ENCODE results near the gene PRKAR2A. TPM values are rescaled to one million over a fixed set of nuclear protein-coding genes. Genes with fewer than 3 reads are reported as not detected.
"Not testable (repeated sequence)": the region's sequence is repeated elsewhere in the genome, so short reads cannot be mapped to it uniquely, and the experiment has no call there.

PRKAR2A gene
- total RNA-seq, 3 donors from 2014 or later (not counting 1 experiment from before 2014, with no cell fraction given), result 40.5 to 43.5 (median 42.7) TPM

DNA sequence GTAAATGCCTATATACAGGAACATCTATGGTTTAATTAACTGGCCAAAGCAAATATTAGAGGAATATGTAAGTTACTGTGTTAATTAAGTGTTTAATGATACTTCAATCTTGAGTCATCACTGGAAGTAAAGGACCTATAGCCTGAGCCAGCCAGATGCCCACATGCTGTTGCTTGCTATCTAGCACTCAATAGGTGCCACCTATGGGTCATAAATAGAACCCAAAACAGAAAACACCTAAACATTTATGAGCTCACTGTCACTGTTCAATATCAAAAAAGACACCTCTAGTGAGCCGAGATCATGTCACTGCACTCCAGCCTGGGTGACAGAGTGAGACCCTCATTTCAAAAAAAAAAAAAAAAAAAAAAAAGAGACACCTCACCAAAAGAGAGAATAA is 82.3 kb downstream of the PRKAR2A start:
- peak in 2 of 3 donors; percentile 40 to 49 for ATAC-seq
- Mint-ChIP-seq H3K27ac (peak overlapping the region; percentile 3 to 67), H3K9me3 (no peaks in the 10 kb centered on the region), H3K27me3 (ENCODE audit: low read depth in 2 of 2) (no peaks in the 10 kb centered on the region), H3K36me3 (no peaks in the 10 kb centered on the region), H3K4me1 (peaks cover 0 to 6% of the 10 kb centered on the region in 2 donors), H3K4me3 (no peak overlapping the region)
- Histone ChIP-seq H3K4me3 (ENCODE audit: low read length) (no peak overlapping the region), H3K9me3 (ENCODE audit: control insufficient read depth, insufficient read depth, low read length) (no peaks in the 10 kb centered on the region), H3K27me3 (ENCODE audit: control insufficient read depth, insufficient read depth, low read length) (no peaks in the 10 kb centered on the region), H3K27ac (ENCODE audit: low read length) (no peak overlapping the region), H3K36me3 (ENCODE audit: control insufficient read depth, insufficient read depth, low read length) (peaks cover 26% of the 10 kb centered on the region), H3K4me1 (ENCODE audit: control insufficient read depth, insufficient read depth, low read length) (no peaks in the 10 kb centered on the region)
- WGBS (ENCODE audit: insufficient coverage), result 100% methylated on average over 1 of the region's 1 CpG
- DNase-seq, result peak in 1 of 2 donors; percentile 26
- intact Hi-C loops (cut with micrococcal nuclease), result no loop called here
- no peak for TF ChIP-seq CTCF (IDR thresholded peaks at IDR 0.05)

DNA sequence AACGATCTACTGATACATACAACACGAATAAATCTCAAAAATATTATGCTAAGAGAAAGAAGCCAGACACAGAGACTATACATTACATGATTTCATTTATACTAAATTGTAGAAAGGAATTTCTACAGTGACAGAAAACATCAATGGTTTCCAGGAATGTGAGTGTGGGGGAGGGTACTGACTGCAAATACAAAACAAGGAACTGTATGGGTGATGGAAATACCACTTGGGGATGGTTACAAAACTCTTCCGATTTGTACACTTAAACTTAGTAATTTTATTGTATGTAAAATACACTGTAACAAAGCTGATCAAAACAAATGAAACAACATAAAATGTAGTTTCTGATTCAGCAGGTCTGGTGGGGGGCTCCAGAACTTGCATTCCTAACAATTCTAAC is 84.9 kb downstream of the PRKAR2A start:
- H3K27ac Mint-ChIP-seq, result peak overlapping the region in 1 of 2 donors; percentile 3
- no peak for TF ChIP-seq CTCF (IDR thresholded peaks at IDR 0.05)
- WGBS (ENCODE audit: insufficient coverage), result no CpG with 5 or more reads among the region's 3 CpGs
- Histone ChIP-seq H3K36me3 (ENCODE audit: control insufficient read depth, insufficient read depth, low read length) (peaks cover 27% of the 10 kb centered on the region), H3K27ac (ENCODE audit: low read length) (no peak overlapping the region), H3K4me1 (ENCODE audit: control insufficient read depth, insufficient read depth, low read length) (no peaks in the 10 kb centered on the region), H3K9me3 (ENCODE audit: control insufficient read depth, insufficient read depth, low read length) (no peaks in the 10 kb centered on the region), H3K27me3 (ENCODE audit: control insufficient read depth, insufficient read depth, low read length) (no peaks in the 10 kb centered on the region), H3K4me3 (ENCODE audit: low read length) (no peak overlapping the region)
- H3K9me3 Mint-ChIP-seq, result no peaks in the 10 kb centered on the region
- no peaks in the 10 kb centered on the region for H3K27me3 Mint-ChIP-seq (ENCODE audit: low read depth in 2 of 2)
- intact Hi-C loops (cut with micrococcal nuclease), result no loop called here
- H3K4me1 Mint-ChIP-seq, result no peaks in the 10 kb centered on the region
- DNase-seq (no peak), ATAC-seq (no peak)
- H3K4me3 Mint-ChIP-seq, result no peak overlapping the region
- no peaks in the 10 kb centered on the region for H3K36me3 Mint-ChIP-seq

- H3K27me3 ChIP-seq (ENCODE audit: control insufficient read depth, insufficient read depth, low read length); H3K9me3 Mint-ChIP-seq; H3K4me1 ChIP-seq (ENCODE audit: control insufficient read depth, insufficient read depth, low read length); intact Hi-C loops (cut with micrococcal nuclease); H3K9me3 ChIP-seq (ENCODE audit: control insufficient read depth, insufficient read depth, low read length); H3K27me3 Mint-ChIP-seq (ENCODE audit: low read depth in 2 of 2); H3K4me1 Mint-ChIP-seq; H3K4me3 ChIP-seq (ENCODE audit: low read length); DNase-seq; H3K4me3 Mint-ChIP-seq; H3K27ac ChIP-seq (ENCODE audit: low read length); H3K27ac Mint-ChIP-seq; ATAC-seq; H3K36me3 Mint-ChIP-seq: not testable (repeated sequence)
- WGBS (ENCODE audit: insufficient coverage), result 99% methylated on average over 5 of the region's 5 CpGs
- peaks cover 39% of the 10 kb centered on the region for H3K36me3 ChIP-seq (ENCODE audit: control insufficient read depth, insufficient read depth, low read length)
Measured at GRCh38 chr3:48759991-48760540, 87.6 kb downstream of the PRKAR2A start.

GRCh38 chr3:48759531-48759930 is 88.1 kb downstream of the PRKAR2A start:
- 98% methylated on average over 6 of the region's 6 CpGs for WGBS (ENCODE audit: insufficient coverage)
- intact Hi-C loops (cut with micrococcal nuclease), result not testable (repeated sequence)

More at GRCh38 chr3:48759531-48759930, 88.1 kb downstream of the PRKAR2A start:
- H3K27me3 Mint-ChIP-seq (ENCODE audit: low read depth in 2 of 2); DNase-seq; H3K27me3 ChIP-seq (ENCODE audit: control insufficient read depth, insufficient read depth, low read length); H3K27ac Mint-ChIP-seq; H3K4me3 Mint-ChIP-seq; H3K4me1 Mint-ChIP-seq; H3K36me3 Mint-ChIP-seq; H3K4me1 ChIP-seq (ENCODE audit: control insufficient read depth, insufficient read depth, low read length); H3K27ac ChIP-seq (ENCODE audit: low read length); ATAC-seq; H3K9me3 Mint-ChIP-seq; H3K9me3 ChIP-seq (ENCODE audit: control insufficient read depth, insufficient read depth, low read length); H3K4me3 ChIP-seq (ENCODE audit: low read length): not testable (repeated sequence)
- peaks cover 35% of the 10 kb centered on the region for H3K36me3 ChIP-seq (ENCODE audit: control insufficient read depth, insufficient read depth, low read length)

All from natural killer cell (primary cell).